Suprapubic skin (tissue), 3 donors: Measurements from ENCODE around the gene TMEM63A.

Experiments
- POLR2A ChIP-seq, 2 donors: fragments of 450-650 bp; IDR thresholded peaks; one replicate each; pipeline ENCODE4 v1.6.1; 2017; ENCODE audit warnings: antibody characterized with exemption in 2 of 2, mild to moderate bottlenecking in 2 of 2, moderate library complexity in 2 of 2
- TF ChIP-seq, protein P1 (sequence below), 2 donors: fragments of 200-600 bp in 1 of 2; fragments of 450-650 bp in 1 of 2; sonication (generic) in 1 of 2; IDR thresholded peaks; one replicate each; pipeline ENCODE4 v1.5.1; 2016 to 2019; ENCODE audit warnings: antibody characterized with exemption in 2 of 2, mild to moderate bottlenecking in 1 of 2, moderate library complexity in 1 of 2

DNA sequence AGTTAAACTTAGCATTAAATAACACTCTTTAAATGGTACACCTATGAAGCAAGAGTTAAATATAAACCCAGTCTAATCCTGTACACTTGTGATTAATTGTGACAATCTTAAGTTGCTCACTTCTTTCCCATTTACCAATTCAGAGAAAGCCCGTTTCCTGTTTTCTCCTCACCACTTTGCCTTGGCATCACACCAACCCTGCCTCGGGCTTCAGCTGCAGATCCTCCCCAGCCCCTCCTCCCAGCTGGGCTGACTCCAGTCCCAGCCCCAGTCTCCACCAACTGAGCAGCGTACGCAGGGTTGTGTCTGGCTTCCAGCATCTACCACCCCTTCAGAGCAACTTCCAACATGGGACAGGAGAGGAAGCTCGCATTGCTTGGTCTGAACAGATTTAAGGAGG, 37.7 kb upstream of the TMEM63A start:
- no peak for TF ChIP-seq POLR2A (IDR thresholded peaks at IDR 0.05)
- TF ChIP-seq, protein P1, sequence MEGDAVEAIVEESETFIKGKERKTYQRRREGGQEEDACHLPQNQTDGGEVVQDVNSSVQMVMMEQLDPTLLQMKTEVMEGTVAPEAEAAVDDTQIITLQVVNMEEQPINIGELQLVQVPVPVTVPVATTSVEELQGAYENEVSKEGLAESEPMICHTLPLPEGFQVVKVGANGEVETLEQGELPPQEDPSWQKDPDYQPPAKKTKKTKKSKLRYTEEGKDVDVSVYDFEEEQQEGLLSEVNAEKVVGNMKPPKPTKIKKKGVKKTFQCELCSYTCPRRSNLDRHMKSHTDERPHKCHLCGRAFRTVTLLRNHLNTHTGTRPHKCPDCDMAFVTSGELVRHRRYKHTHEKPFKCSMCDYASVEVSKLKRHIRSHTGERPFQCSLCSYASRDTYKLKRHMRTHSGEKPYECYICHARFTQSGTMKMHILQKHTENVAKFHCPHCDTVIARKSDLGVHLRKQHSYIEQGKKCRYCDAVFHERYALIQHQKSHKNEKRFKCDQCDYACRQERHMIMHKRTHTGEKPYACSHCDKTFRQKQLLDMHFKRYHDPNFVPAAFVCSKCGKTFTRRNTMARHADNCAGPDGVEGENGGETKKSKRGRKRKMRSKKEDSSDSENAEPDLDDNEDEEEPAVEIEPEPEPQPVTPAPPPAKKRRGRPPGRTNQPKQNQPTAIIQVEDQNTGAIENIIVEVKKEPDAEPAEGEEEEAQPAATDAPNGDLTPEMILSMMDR (IDR thresholded peaks at IDR 0.05) = no peak
